Mesenchymal stem cell (in vitro differentiated cells and primary cell): Measurements from ENCODE around the gene ZFP36.
A peak's percentile ranks its signal among the peaks of the same experiment; 100 is the strongest.

Experiments
- DNase-seq: peaks from one replicate; pipeline ENCODE4 v3.0.0-alpha.2; 2013
- H2AFZ ChIP-seq: one replicate; pipeline ENCODE4 v1.6.1; 2013; ENCODE audit warnings: low read depth, mild to moderate bottlenecking, control low read depth, inconsistent platforms, low read length, moderate library complexity
- H2AK5ac ChIP-seq: 2 replicates; pipeline ENCODE4 v1.6.1; 2013; ENCODE audit warnings: low read length, moderate library complexity, mild to moderate bottlenecking, inconsistent platforms; ENCODE audit not compliant: severe bottlenecking
- H2BK120ac ChIP-seq: one replicate; pipeline ENCODE4 v1.6.1; 2013; ENCODE audit warnings: low read depth, mild to moderate bottlenecking, inconsistent platforms, low read length, moderate library complexity
- H2BK12ac ChIP-seq, 2 experiments: one replicate each; pipeline ENCODE4 v1.6.1; 2013; ENCODE audit warnings: inconsistent platforms in 2 of 2, low read length in 2 of 2, mild to moderate bottlenecking in 2 of 2, moderate library complexity in 2 of 2, control low read depth in 1 of 2
- H2BK15ac ChIP-seq: one replicate; pipeline ENCODE4 v1.6.1; 2013; ENCODE audit warnings: mild to moderate bottlenecking, low read depth, inconsistent platforms; ENCODE audit not compliant: poor library complexity, severe bottlenecking
- H2BK5ac ChIP-seq: 2 replicates; pipeline ENCODE4 v1.6.1; 2013; ENCODE audit warnings: low read depth, mild to moderate bottlenecking, low read length, control low read depth, inconsistent platforms; ENCODE audit not compliant: poor library complexity, severe bottlenecking
- H3K14ac ChIP-seq, 2 experiments: one replicate each; pipeline ENCODE4 v1.6.1; 2013; ENCODE audit warnings: inconsistent platforms in 2 of 2, low read length in 2 of 2, control low read depth in 1 of 2, mild to moderate bottlenecking in 1 of 2, moderate library complexity in 1 of 2
- H3K18ac ChIP-seq, 2 experiments: one replicate each; pipeline ENCODE4 v1.6.1; 2013; ENCODE audit warnings: inconsistent platforms in 2 of 2, low read length in 2 of 2, control low read depth in 1 of 2, low read depth in 1 of 2, mild to moderate bottlenecking in 1 of 2
- H3K23ac ChIP-seq, 2 experiments: one replicate each; pipeline ENCODE4 v1.6.1; 2013; ENCODE audit warnings: inconsistent platforms in 2 of 2, low read length in 2 of 2, mild to moderate bottlenecking in 2 of 2, moderate library complexity in 2 of 2, control low read depth in 1 of 2
- H3K27ac ChIP-seq: 2 replicates; pipeline ENCODE4 v1.5.1; 2013; ENCODE audit warnings: mild to moderate bottlenecking, moderate library complexity, low read length, control low read depth, inconsistent platforms; ENCODE audit not compliant: poor library complexity, severe bottlenecking
- H3K27me3 ChIP-seq, 2 experiments: 2 replicates each; pipeline versions ENCODE4 v1.6.1 to v1.7.0; 2013; ENCODE audit warnings: low read length in 2 of 2, mild to moderate bottlenecking in 2 of 2, moderate library complexity in 2 of 2, control low read depth in 1 of 2, inconsistent platforms in 1 of 2; ENCODE audit not compliant: control insufficient read depth in 1 of 2, insufficient read depth in 1 of 2
- H3K36me3 ChIP-seq, 2 experiments: 2 replicates each; pipeline versions ENCODE4 v1.6.1 to v1.7.0; 2013; ENCODE audit warnings: low read length in 2 of 2, control low read depth in 1 of 2, inconsistent platforms in 1 of 2, low read depth in 1 of 2, mild to moderate bottlenecking in 1 of 2; ENCODE audit not compliant: insufficient read depth in 2 of 2, control insufficient read depth in 1 of 2
- H3K4ac ChIP-seq, 2 experiments: one replicate each; pipeline ENCODE4 v1.6.1; 2013; ENCODE audit warnings: inconsistent platforms in 2 of 2, low read length in 2 of 2, mild to moderate bottlenecking in 2 of 2, moderate library complexity in 2 of 2, control low read depth in 1 of 2, low read depth in 1 of 2
- H3K4me1 ChIP-seq: 2 replicates; pipeline ENCODE4 v1.6.1; 2013; ENCODE audit warnings: low read depth, low read length, control low read depth; ENCODE audit not compliant: control insufficient read depth, insufficient read depth
- H3K4me2 ChIP-seq: 2 replicates; pipeline ENCODE4 v1.6.1; 2013; ENCODE audit warnings: low read length, mild to moderate bottlenecking, inconsistent platforms; ENCODE audit not compliant: poor library complexity, severe bottlenecking
- H3K4me3 ChIP-seq, 2 experiments: 2 replicates each; pipeline versions ENCODE4 v1.5.1 to v1.7.0; 2013; ENCODE audit warnings: low read length in 2 of 2, mild to moderate bottlenecking in 2 of 2, control low read depth in 1 of 2, low read depth in 1 of 2; ENCODE audit not compliant: insufficient read depth in 1 of 2
- H3K79me1 ChIP-seq: replicated peaks from 2 replicates; pipeline ENCODE4 v1.6.1; 2013; ENCODE audit warnings: mild to moderate bottlenecking, control low read depth, low read length, inconsistent platforms; ENCODE audit not compliant: poor library complexity, severe bottlenecking
- H3K9ac ChIP-seq: 2 replicates; pipeline ENCODE4 v1.7.0; 2013; ENCODE audit warnings: mild to moderate bottlenecking, low read length, moderate library complexity
- H3K9me3 ChIP-seq: 2 replicates; pipeline ENCODE4 v1.7.0; 2013; ENCODE audit warnings: mild to moderate bottlenecking, low read length; ENCODE audit not compliant: control insufficient read depth
- H4K8ac ChIP-seq: one replicate; pipeline ENCODE4 v1.6.1; 2013; ENCODE audit warnings: inconsistent platforms, mild to moderate bottlenecking, low read length, moderate library complexity
- H4K91ac ChIP-seq: one replicate; pipeline ENCODE4 v1.6.1; 2013; ENCODE audit warnings: mild to moderate bottlenecking, low read length, inconsistent platforms
- WGBS: methylation state at CpG from one replicate; pipeline ENCODE4 v1.1.7; 2013; ENCODE audit warnings: mixed read lengths; 5-methylcytosine and 5-hydroxymethylcytosine counted together

The ZFP36 gene

GRCh38 chr19:39426170-39426569, 19.5 kb downstream of the ZFP36 start:
- Histone ChIP-seq H3K18ac (no peak overlapping the region), H3K4me3 (no peak overlapping the region), H3K4ac (no peak overlapping the region), H2AK5ac (peak overlapping the region; percentile 73), H3K27me3 (no peaks in the 10 kb centered on the region), H3K4me2 (no peak overlapping the region), H2AFZ (no peak overlapping the region), H2BK120ac (no peak overlapping the region), H3K9me3 (no peaks in the 10 kb centered on the region), H3K14ac (no peak overlapping the region), H2BK15ac (no peak overlapping the region), H2BK5ac (peak overlapping the region; percentile 10), H3K36me3 (peaks cover 26 to 52% of the 10 kb centered on the region in 2 experiments), H3K23ac (no peak overlapping the region), H4K8ac (no peak overlapping the region), H3K4me1 (peaks cover 30% of the 10 kb centered on the region), H3K9ac (no peak overlapping the region), H3K27ac (peak overlapping the region; percentile 12), H4K91ac (no peak overlapping the region), H2BK12ac (no peak overlapping the region), H3K79me1 (peaks cover 20% of the 10 kb centered on the region)
- DNase-seq: peak; percentile 39
- 96% methylated on average over 4 of the region's 5 CpGs for WGBS

GRCh38 chr19:39427707-39428106, 21.1 kb downstream of the ZFP36 start:
- no peak overlapping the region for H3K9ac ChIP-seq
- H3K27me3 ChIP-seq: no peaks in the 10 kb centered on the region
- H3K4me1 ChIP-seq: peaks cover 33% of the 10 kb centered on the region
- H3K36me3 ChIP-seq: peaks cover 27 to 51% of the 10 kb centered on the region in 2 experiments
- peak; percentile 32 for DNase-seq
- H4K8ac ChIP-seq: no peak overlapping the region
- peak overlapping the region in 1 of 2 experiments; percentile 9 for H3K23ac ChIP-seq
- peaks cover 17% of the 10 kb centered on the region for H3K79me1 ChIP-seq
- peak overlapping the region in 1 of 2 experiments; percentile 67 for H3K14ac ChIP-seq
- H3K4me2 ChIP-seq: no peak overlapping the region
- no peak overlapping the region for H3K4me3 ChIP-seq
- 93% methylated on average over 11 of the region's 11 CpGs for whole genome bisulfite sequencing
- H2BK15ac ChIP-seq: no peak overlapping the region
- H2AFZ ChIP-seq: no peak overlapping the region
- H4K91ac ChIP-seq: peak overlapping the region; percentile 78
- peak overlapping the region; percentile 69 to 91 for H2BK12ac ChIP-seq
- no peaks in the 10 kb centered on the region for H3K9me3 ChIP-seq
- peak overlapping the region in 1 of 2 experiments; percentile 40 for H3K4ac ChIP-seq
- H2BK5ac ChIP-seq: peak overlapping the region; percentile 92
- H3K27ac ChIP-seq: peak overlapping the region; percentile 89
- H2AK5ac ChIP-seq: peak overlapping the region; percentile 99
- H2BK120ac ChIP-seq: no peak overlapping the region
- H3K18ac ChIP-seq: peak overlapping the region; percentile 48 to 84

GRCh38 chr19:39428283-39429112, 21.9 kb downstream of the ZFP36 start:
- Histone ChIP-seq H3K4me2 (peak overlapping the region; percentile 15), H4K91ac (peak overlapping the region; percentile 36), H3K14ac (no peak overlapping the region), H2BK120ac (peak overlapping the region; percentile 43), H3K9ac (peak overlapping the region; percentile 67), H3K4me3 (peak overlapping the region in 1 of 2 experiments; percentile 45), H4K8ac (peak overlapping the region; percentile 79), H3K23ac (no peak overlapping the region), H3K18ac (peak overlapping the region; percentile 9 to 72), H3K4me1 (peaks cover 34% of the 10 kb centered on the region), H2AFZ (no peak overlapping the region), H3K4ac (peak overlapping the region; percentile 3 to 20), H2AK5ac (peak overlapping the region; percentile 11), H3K79me1 (peaks cover 18% of the 10 kb centered on the region), H2BK5ac (peak overlapping the region; percentile 33), H3K36me3 (peaks cover 31 to 51% of the 10 kb centered on the region in 2 experiments), H3K27ac (peak overlapping the region; percentile 89), H3K9me3 (no peaks in the 10 kb centered on the region), H2BK12ac (peak overlapping the region; percentile 11 to 44), H3K27me3 (no peaks in the 10 kb centered on the region), H2BK15ac (peak overlapping the region; percentile 83)
- DNase-seq: peak; percentile 98
- 30% methylated on average over 16 of the region's 23 CpGs for WGBS
